ENCODE data around the gene PKN3.
A peak's percentile ranks its signal among the peaks of the same experiment; 100 is the strongest.

Gene PKN3

GRCh38 chr9:128718475-128718874 is 16.2 kb downstream of the PKN3 start:
- DNase-seq, result no peak

DNA sequence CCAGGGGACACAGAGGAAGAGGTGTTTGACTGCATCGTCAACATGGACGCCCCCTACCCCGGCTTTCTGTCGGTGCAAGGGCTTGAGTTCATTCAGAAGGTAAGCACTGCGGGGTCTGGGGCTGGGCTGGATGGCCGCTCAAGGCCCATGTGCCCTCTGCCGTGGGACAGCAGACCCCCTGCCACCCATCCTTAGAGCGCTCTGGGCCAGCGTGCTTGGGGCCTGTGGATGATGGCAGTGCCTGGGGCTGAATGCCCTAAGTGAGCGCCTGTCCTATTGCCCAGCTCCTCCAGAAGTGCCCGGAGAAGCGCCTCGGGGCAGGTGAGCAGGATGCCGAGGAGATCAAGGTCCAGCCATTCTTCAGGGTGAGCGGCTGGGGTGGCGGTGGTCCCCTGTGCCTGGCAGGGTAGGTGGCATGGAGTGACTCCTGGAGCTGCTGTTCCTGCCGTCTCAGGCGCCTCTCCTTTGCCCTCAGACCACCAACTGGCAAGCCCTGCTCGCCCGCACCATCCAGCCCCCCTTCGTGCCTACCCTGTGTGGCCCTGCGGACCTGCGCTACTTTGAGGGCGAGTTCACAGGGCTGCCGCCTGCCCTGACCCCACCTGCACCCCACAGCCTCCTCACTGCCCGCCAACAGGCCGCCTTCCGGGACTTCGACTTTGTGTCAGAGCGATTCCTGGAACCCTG is 17.8 kb downstream of the PKN3 start:
- DNase-seq, result no peak

DNA sequence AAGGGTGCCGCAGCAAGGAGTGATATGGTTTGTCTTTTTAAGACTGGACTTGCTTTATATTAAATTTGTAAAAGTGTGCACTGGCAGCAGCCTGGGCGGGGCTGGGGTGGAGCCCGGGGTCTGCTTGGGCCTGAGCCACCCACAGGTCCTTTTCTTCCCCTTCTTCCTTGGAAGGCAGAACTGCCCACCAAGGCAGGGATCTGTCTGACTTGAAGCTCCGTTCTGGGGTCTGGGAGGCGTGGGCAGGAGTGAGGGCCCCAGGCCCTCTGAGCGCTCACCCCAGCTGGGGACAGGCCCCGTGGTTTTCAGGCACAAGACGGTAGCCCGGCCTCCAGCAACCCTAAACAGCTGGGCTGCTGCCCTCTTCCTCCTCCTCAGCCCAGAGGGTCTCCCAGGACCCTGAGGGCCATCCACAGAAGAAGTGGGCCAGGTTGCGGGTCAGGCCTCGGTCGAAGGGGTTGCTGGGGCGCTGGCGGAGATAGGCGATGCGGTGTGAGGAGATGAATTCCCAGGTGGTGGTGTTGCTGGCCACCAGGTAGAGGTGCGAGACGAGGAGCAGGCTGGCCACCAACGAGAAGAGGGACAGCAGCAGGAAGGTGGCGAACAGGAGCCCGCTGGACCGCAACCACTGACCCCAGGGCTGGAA is 18.7 kb downstream of the PKN3 start:
- no peak for DNase-seq

GRCh38 chr9:128721487-128722010 is 19.2 kb downstream of the PKN3 start:
- DNase-seq, result no peak

DNA sequence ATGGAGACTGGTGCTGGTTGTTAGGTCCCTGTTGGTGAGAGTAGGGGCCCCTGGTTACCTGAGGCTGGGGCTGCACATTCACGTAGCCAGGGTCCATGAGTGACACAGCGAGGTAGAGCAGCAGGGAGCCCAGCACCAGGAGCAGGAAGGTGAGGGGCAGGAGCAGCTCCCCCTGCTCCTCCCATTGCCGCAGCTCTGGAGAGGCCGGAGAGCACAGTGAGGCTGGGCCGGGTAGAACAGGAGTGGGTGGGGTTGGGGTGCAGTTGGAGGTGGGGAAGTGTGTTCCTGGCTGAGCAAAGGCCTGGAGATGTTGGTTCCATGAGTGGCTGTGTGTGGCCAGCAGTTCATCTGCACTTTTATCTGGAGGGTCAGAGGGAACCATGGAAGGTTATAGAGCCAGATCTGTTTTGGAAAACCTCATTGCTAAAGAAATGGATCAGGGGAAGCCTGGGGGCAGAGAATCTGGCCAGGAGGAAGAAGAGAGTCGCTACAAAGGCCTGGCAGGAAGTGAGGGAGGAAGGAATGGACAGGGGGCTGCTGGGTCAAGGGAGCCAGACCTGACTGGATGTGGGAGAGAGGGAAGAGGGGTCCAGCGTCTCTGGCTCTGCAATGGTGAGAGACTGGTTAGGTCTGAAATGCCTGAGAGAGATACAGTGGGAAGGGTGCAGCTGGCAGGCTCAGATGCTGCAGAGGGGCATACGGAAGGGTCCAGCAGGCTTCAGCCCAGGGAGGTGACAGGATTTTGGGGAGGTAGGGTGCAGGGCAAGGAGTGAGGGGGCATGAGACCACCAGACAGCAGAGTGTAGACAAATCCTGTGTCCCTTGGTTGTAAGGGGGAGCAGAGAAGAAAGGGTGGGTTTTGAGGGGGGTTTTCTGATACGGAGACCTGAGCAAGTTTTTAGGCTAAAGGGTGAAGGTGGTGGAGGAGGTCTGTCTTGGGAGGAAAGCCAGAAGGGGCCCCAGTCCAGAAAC is 20.4 kb downstream of the PKN3 start:
- no peak for DNase-seq

- no peak for DNase-seq
Observed at GRCh38 chr9:128723352-128723865, 21.1 kb downstream of the PKN3 start.

- peak; percentile 100 for DNase-seq
Observed at GRCh38 chr9:128723866-128724743, 21.8 kb downstream of the PKN3 start, which contains the start of gene ZDHHC12. ZDHHC12 (minus strand) TSS chr9:128724127; CDS start chr9:128724093, 34 bp downstream.

- DNase-seq, result peak; percentile 47
Observed at GRCh38 chr9:128724744-128725211, 22.5 kb downstream of the PKN3 start.

DNA sequence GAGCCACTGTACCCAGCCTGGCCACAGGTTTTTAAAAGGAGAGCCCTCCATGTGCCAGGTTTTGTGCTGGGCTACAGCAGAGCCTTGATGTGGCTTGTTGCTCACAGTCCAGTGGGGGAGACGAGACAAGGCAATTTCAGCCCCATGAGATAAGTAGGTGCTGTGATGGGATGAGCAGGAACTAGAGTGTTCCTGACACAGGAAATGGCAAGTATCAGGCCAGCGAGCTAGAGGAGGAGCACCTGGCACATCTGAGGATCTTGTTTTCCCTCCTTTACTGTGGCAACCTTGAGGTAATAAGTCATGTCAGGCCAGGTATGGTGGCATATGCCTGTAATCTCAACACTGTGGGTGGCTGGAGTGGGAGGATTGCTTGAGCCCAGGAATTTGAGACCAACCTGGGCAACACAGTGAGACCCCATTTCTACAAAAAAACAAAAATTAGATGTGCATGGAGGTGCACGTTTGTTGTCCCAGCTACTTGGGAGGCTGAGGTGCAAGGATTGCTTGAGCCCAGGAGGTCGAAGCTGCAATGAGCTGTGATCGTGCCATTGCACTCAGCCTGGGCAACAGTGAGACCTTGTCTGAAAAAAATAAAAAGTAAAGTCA is 25.4 kb downstream of the PKN3 start:
- DNase-seq, result no peak

- no peak for DNase-seq
Observed at GRCh38 chr9:128728298-128728697, 26.0 kb downstream of the PKN3 start.

- no peak for DNase-seq
Observed at GRCh38 chr9:128729302-128729701, 27.0 kb downstream of the PKN3 start.

- no peak for DNase-seq
Observed at GRCh38 chr9:128729766-128730517, 27.6 kb downstream of the PKN3 start.

DNA sequence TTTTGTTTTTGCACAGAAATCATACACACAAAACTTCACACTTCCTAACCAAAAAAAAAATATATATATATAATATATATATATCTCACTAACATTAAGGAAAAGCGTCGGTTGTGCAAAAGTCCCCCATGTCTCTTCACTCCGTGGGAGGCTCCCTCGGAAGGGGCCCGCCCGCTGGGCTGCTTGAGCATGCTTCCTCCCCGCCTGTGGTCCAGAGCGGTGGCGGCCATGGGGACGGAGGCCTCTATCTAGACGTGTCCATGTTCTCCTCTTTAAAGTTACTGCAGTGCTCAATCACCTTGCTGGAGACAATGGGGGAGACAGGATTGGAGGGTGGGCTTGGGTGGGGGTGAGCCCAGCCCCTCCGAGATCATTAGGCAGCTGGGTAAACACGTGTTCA is 28.8 kb downstream of the PKN3 start:
- DNase-seq, result no peak

GRCh38 chr9:128731691-128732090 is 29.4 kb downstream of the PKN3 start:
- no peak for DNase-seq

DNA sequence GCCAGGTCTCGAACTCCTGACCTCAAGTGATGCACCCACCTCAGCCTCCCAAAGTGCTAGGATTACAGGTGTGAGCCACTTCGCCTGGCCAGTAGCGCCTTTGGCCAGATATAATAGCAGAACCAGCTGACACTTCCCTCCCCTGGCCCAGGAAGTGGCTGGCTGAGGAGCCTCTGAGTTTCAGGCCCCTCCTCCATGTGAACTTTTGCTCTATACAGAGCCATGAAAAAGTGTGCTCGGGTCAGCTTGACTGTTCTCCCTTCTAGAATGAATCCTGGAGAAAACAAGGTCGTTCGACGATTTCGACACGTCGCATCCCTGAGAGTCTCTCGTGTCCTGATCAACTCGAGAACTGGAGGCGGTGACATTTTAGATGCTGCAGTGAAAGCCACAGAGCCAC is 30.3 kb downstream of the PKN3 start:
- no peak for DNase-seq

DNA sequence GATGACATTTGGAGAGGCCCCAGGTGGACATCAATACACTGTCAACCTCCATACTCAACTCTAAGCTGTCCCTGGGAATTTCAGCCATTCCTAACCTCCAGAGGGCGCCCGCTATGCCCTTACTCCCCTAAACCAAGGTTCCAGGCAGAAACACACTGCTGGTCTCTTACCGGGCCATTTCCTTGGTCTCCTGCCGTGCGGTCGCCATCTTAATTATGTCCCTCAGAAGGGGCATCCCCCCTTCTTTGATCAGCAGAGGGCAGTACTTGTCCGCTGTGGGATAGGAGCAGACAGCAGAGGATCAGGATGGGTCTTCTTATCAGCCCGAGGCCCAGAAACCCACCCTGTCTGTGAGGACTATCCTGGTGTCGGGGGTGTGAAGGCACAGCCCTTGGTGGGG is 31.0 kb downstream of the PKN3 start:
- DNase-seq, result peak; percentile 33

DNA sequence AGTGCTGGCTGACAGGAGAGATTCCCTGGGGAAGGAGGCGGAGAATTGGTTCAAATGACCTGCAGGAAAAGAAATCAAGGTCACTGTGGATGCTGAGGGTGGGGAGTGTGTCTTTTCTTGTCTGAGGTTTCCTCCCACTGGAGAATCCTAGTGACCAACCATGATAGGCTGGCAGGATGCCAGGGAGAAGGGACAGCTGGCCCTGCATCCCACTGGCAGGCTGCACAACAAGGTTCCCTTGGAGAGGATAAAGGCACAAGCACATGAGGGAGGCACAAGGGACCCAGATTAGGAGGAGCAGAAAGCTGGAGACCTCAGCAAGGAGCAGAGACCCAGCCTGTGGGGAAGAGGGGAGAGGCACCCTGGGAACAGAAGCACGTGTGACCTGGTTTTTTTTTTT is 33.1 kb downstream of the PKN3 start:
- no peak for DNase-seq

DNA sequence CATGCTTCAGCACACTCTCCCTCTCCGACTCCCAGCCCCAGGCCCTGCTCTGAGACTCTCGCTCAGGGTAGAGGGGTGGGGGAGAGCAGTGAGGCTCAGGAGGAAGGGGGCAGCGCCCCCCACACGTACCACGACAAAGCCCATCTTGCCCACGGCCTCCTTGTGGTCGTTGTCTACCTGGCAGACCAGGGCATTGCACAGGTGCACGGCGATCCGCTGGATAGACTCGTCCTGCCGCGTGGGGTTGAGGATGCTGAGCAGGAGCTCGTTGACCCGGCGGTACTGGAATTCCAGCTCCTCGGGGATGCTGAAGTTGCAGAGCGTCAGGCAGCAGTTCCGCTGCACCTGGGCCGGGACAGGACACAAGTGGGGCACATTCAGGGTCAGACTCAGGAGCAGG is 40.1 kb downstream of the PKN3 start:
- DNase-seq, result no peak

DNA sequence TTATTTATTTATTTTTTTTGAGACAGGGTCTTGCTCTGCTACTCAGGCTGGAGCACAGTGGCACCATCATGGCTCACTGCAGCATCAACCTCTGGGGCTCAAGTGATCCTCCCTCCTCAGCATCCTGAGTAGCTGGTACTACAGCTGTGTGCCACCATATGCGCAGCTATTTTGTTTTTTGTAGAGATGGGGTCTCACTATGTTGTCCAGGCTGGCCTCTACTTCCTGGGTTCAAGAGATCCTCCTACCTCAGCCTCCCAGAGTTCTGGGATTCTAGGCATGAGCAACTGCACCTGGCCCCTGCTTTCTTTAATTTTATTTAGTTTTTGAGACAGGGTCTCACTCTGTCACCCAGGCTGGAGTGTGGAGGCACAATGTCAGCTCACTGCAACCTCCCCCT is 41.1 kb downstream of the PKN3 start:
- DNase-seq, result no peak

DNA sequence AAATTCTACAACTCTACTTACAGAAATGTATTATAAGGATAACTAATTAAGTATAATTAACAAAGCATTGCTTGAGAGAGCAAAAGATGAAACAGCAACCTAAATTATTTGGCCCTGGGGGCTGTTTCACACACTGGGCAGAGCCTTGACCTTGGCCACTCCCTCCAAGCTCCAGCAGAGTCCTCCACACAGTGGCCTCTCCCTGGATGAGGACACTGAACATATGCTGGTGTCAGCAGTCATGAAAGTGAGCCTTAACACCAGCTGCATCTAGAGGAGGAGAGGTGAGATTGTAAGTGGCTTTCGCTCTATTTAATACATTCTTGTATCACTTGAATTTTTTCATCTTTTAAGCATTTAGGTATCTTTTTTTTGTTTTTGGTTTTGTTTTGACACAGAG is 44.9 kb downstream of the PKN3 start:
- DNase-seq, result no peak
